ENCODE results near the gene DDX42.
"Not testable (repeated sequence)": the region's sequence is repeated elsewhere in the genome, so short reads cannot be mapped to it uniquely, and the experiment has no call there.

DDX42 gene

DNA sequence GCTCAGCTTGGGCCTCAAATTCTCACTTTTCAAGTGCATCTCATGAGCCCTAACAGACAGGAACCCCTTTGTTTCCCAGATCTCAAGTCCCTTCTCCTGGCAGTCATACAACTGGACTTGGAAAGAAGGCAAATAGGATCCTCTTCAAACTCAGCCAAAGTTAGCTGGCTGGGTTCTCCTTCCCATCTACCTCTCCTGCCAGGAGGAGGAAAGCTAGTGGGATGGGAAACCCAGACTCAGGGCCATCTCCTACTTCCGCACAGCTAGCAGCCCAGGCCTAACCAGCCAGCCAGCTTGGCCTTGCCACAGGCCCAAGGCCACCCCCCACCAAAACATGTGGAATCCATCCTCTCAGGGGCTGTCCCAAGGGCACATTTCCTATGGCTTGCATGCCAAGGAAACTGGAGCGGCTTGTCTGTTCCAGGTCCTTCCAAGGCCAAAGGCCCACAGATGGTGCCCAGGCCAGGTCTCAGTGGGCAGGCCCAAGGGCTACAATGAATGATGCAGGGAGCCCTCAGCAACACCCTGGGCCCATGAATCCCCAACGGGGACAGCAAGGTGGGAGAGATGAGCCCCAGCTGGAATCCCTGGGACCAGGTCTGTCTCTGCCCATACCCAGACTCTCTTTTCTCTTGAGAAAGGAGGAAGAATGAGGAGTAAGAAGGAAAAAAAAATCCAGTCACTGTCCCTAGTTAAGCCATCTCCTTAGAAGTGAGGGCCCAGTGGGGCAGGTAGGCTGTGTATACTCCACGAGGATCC lies 66.8 kb downstream of the DDX42 start:
- DNase-seq (ENCODE audit: low read depth): peak; percentile 44

DNA sequence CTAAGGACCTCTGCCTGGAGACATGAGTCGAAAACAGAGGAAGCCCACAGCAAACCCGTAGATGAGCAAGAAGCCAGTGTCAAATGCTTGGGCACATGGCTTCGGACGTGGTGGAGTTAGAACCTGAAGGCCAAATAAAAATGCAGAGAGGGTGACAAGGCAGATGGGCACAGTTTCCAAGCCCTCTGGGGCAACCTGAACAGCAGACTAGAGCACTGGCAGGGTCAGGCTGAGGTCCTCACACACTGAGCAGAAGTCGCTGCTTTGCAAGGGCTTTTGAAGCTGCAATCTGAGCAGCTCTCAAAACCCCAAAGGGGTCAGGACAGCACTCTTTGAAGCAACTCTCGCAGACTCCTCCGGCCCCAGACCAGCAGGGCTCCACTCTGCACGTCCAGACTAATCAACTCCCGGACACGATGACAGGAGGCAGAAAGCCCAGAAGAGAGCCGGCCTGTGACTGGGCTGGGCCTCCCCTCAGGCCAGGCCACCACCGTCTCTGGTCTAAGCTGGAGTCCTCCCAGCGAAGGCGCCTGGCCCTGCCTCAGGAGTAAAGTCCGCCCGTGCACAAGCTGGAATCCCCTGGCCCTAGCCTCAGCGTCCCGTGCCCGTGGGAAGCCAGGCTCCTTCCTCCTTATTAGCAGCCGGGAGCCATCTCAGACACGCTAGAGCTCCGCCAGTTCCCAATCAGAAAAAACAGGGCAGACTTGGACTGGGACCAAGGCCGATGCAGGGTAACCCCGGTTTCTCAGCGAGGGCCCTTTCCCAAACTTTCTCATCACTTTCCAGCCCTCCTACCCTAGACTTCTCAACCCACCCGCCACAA lies 67.6 kb downstream of the DDX42 start:
- DNase-seq (ENCODE audit: low read depth): peak; percentile 66

DNA sequence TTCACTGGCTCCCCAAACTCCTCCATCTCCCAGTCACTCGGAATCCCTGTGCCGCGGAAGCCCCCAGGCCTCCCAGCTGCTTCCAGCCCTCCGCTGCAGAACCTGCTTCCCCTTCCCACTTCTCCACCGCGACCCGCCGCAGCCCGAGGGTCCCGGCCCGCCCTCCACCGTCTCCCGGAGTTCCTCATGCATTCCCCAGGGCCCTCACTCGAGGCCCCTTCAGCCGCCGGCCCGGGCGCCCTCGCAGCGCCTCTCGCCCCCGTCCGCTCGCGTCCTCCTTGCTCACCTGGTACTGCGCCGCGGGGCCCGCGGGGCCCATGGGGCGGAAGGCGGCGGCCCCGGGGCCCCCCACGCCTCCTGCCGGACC lies 68.2 kb downstream of the DDX42 start:
- no peak for DNase-seq (ENCODE audit: low read depth)

DNA sequence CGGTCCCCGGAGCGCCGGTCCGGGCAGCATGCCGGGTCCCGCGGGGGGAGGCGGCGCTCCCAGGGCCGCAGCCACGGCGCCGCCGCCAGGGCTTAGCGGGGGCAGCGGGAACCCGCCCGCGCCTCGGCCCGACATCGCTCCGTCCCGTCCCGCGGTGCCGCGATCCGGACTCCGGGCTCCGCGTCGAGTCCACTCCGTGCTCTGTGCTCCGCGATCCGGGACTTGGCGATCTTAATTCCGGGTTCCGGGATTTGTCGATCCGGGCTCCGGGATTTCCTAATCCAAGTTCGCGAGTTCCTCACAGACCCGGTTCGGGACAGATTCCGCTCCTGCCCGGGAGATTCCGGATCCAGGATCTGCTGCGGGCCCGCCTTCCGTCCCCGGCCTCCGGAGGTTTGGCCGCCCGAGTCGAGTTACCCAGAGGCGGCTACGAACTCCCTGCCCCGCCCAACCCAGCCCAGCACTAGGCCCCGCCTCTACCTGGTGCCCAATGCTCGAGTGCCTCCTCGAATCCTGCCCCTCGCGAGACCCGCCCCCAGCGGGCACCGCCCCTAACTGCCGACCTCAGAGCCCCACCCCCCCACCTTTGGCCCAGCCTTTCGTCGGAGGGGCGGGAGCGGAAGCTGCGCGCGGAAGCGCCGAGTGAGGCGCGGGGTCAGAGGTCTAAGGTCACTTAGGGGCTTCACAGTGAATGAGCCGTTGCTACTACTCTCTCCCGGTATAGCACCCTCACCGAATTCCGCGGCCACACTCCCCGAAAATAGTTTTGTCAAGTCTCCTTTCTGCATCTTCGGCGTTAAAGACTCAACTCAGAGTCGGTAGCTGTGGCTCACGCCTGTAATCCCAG lies 68.8 kb downstream of the DDX42 start, which contains the start of gene SMARCD2:
Gene SMARCD2, minus strand, starts transcription at position 146 of the 847 bp plus-strand sequence. Its CDS starts 11 bp downstream, at position 135.
- DNase-seq (ENCODE audit: low read depth): peak; percentile 99

DNA sequence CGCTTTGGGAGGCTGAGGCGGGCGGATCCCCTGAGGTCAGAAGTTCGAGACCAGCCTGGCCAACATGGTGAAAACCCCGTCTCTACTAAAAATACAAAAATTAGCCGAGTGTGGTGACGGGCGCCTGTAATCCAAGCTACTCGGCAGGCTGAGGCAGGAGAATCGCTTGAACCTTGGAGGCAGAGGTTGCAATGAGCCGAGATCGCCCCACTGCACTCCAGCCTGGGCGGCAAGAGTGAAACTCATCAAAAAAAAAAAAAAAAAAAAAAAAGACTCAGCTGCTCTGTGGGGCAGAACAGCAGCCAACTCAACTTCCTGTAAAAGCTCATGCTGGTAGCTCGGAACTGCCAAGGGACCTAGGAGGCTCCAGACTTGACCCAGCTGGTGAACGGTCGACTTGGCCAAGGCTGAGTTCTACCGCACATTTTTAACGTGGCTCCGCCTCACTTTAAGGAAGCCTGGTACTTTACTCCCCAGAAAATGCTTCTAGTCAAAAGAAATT lies 69.5 kb downstream of the DDX42 start:
- DNase-seq (ENCODE audit: low read depth): peak; percentile 63

DNA sequence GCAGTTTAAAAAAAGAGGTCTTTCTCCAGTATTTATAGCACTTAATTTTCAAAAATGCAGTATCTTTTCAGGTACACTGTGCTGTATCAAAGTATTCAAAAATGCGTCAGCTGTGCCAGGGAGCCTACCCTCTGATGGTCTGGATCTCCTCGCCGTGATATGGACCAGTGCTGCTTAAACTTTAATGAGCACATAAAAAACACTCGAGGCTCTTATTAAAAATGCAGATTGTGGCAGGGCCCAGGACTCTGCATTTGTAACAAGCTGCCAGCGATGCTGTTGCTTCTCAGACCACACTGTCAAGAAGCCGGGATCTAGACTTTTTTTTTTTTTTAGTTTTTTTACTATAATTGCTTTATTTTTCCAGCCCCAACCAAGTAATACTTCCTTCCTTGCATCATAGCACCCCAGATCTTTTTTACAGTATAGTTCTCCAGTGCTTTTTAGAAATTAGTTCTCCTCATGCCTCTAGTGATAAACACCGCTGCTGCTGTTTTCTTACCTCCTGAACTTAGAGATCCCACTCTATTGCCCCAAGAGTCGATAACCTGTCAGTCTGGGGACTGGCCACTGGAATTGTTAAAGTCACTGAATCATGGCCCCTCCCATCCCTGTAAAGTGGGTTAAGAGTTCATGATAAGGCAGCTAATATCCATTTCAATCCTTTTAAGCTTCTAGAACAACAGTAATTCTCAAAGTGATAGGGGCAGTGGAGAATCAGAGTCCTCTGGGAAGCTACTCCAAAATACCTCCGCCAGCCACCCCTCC lies 70.1 kb downstream of the DDX42 start:
- DNase-seq (ENCODE audit: low read depth): no peak

DNA sequence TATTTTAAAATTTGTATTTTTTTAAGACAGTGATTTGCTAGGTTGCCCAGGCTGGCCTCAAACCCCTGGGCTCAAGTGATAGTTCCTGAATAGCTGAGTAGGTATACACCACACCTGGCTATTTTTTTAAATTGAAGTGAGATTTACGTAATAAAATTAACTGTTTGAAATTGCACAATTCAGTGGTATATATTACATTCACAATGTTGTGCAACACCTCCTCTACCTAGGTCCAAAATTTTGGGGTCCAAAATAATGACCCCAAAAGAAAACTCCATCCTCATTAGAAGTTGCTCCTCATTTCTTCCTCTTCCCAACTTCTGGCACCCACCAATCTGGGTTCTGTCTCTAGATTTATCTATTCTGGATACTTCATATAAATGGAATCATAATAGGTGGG lies 71.5 kb downstream of the DDX42 start:
- no peak for DNase-seq (ENCODE audit: low read depth)

DNA sequence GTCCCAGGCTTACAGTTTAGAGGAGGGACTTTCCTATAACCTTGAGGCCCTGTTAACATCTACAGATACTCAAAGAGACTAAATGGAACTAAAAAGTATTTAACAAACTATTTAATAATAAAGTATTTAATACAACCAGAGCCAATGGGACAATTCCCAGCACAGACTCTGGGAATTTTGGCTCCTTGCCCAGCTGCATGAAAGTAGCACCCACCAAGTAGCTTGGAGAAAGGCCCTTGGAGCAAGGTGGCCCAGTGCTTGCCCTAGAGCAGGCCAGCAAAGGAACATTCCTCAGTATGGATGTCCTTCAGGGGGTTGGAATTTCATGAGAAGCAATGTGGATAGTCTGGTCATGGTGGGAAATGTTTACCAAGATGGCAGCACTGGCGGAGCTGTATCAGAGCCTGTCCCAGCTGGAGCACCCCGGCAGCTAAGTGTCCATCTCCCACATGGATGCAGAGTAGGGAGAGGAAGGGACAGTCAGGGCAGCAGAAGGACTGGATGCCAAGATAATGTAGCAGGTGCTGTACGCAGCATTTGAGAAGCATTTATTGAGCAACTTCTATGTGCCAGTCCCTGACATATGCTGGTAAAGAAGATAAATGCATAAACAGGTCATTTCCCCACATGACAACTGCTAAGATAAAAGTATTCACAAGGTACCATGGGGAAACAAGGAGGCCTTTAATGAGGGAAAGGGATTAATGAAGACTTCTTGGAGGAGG lies 73.7 kb downstream of the DDX42 start:
- no peak for DNase-seq (ENCODE audit: low read depth)

DNA sequence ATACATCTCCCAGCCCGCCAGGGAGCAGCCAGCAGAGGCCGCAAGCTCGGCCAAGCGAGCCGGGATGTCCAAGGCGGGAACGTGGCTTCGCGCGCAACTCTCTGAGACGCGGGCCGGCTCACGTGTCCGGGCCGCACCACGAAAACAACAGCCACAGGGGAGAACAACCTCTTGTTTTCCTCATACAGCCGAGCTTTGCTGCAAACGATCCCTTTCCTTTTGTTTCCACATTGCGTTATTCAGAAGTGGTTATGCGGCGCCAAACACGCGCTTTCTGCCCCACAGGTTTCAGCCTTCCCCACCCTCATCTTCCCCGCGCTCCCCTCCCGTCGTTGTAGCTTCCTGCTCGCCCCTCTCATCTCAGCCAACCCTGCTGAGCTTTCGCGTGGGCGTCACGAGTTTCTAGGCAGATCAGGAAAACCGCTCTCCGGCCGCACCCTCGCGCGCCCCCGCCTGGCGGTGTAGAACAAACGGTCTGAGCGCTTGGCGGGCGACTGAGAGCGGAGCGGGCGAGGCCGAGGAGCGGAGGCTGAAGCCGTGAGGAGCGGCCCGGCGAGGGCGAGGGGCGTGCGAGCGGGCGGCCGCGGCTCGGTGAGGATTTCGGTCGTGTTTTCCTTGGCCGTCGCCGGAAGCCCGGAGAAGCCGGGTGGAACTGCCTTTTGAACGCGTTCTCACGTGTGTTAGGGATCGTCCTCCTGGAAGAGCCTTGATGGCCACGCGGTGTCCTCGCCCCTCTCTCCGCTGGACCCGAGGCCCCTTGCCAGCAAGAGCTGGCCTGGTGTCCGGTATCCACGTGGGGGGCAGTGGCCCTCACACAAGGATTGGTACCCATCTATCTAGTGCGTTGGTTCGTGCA lies 75.1 kb downstream of the DDX42 start:
- DNase-seq (ENCODE audit: low read depth): peak; percentile 88

DNA sequence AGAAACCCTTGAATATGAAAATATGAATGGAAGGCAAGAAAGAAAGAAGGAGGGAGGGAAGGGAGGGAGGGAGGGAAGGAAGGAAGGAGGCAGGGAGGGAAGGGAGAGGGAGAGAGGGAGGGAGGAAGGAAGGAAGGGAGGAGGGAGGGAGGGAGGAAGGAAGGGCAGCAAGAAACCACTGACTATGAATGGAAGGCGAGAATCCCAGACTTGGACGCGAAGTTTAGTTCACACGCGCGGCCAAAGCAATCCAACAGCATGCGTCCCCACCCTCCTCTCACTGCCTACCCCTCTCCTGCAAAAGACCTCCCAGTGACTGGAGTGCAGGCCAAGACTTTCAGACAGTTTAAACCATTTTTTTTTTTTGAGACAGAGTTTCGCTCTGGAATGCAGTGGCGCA lies 76.4 kb downstream of the DDX42 start:
- DNase-seq (ENCODE audit: low read depth): no peak

DNA sequence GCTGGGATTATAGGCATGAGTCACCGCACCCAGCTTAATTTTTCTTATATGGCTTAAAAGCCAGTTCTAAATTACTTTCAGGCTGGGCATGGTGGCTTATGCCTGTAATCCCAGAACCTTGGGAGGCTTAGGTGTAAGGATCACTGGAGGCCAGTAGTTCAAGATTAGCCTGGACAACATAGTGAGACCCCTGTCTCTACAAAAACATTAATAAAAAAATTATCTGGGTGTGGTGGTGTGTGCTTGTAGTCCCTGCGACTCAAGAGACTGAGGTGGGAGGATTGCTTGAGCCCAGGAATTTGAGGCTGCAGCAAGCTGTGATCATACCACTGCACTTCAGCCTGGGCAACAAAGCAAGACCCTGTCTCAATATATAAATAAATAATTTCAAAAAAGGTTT lies 79.3 kb downstream of the DDX42 start:
- DNase-seq (ENCODE audit: low read depth): no peak

DNA sequence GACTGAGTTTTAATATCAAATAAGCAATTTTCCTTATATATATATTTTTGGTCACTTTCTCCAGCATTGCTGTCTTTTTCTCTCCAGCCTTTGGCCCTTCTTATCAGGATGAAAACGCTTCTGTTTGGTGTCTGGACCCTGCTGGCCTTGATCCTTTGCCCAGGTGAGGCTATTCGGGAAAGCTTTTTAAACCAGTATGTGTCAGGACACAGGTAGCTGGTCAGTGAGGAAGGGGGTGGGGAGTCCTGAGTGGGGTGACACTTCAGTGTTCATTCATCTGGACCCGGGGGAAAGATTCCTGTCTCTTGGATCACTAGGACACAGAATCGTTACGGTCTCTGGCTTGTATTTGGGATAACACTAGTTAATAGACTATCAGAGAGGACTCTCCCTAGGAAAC lies 80.7 kb downstream of the DDX42 start:
- no peak for DNase-seq (ENCODE audit: low read depth)

DNA sequence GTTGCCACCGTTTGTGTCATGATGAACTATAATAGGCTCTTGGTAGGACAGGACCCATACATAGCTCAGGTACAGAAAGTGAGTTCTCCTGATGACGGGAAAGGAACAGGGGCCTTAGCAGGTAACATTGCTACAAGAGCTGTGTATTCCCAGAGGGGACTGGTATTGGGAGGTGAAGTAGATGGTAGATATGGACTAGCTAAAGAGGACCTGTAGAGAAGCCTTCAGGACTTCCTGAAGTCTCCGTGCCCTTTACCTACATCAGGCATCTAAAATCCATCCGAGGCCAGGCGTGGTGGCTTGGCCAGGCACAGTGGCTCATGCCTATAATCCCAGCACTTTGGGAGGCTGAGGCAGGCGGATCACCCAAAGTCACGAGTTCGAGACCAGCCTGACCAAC lies 81.2 kb downstream of the DDX42 start:
- no peak for DNase-seq (ENCODE audit: low read depth)

DNA sequence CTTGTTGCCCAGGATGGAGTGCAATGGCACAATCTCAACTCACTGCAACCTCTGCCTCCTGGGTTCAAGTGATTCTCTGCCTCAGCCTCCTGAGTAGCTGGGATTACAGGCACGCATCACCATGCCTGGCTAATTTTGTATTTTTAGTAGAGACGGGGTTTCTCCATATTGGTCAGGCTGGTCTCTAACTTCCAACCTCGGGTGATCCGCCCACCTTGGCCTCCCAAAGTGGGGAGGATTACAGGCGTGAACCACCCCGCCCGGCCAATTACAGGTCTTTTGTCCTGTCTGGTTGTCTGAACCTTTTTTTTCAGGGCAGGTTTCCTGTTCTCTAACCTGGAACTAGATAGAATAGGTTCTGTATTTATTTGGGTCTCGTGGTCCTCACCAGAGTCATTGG lies 82.5 kb downstream of the DDX42 start:
- not testable (repeated sequence) for DNase-seq (ENCODE audit: low read depth)

DNA sequence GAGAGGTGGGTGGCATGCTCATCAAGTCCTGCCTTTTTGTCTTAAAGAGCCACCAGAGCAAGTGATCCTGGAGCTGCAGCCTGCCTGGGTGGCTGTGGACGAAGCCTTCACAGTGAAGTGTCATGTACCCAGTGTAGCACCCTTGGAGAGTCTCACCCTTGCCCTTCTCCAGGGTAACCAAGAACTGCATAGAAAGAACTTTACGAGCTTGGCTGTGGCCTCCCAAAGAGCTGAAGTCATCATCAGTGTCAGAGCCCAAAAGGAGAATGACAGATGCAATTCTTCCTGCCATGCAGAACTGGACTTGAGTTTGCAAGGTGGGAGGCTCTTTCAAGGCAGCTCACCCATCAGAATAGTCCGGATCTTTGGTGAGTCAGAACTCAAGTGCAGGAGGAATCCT lies 85.3 kb downstream of the DDX42 start:
- DNase-seq (ENCODE audit: low read depth): no peak

DNA sequence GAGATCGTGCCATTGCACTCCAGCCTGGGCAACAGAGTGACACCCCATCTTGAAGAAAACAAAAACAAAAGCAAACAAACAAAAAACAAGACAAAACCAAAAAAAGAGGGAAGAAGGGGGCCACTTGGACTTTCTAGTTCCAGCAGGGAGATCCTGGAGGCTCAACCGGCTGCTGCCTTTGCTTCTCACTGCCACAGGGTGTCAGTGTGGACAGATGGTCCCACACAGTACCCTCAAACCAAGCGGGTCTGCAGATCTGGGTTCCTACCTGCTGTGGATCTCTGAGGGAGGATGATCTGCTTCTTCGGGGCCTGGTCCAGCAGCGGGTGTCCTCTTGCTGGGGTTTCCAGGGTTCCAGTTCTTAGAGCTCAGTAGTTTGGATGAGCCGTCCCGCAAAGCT lies 92.7 kb downstream of the DDX42 start:
- not testable (repeated sequence) for DNase-seq (ENCODE audit: low read depth)

Measured in EH (cell line).